GM18520 (cell line): ENCODE measurements around the gene RGS7.
"Not testable (repeated sequence)": the region's sequence is repeated elsewhere in the genome, so short reads cannot be mapped to it uniquely, and the experiment has no call there.

Experiments used
- ATAC-seq: cut with Tn5 transposase; IDR thresholded peaks from one replicate; pipeline ENCODE4 v1.9.1; 2021; ENCODE audit not compliant: unreplicated experiment

The RGS7 gene

GRCh38 chr1:240747907-240748306, 609.1 kb downstream of the RGS7 start:
- ATAC-seq, result no peak

GRCh38 chr1:240743705-240744104, 613.3 kb downstream of the RGS7 start:
- ATAC-seq, result no peak

- ATAC-seq, result no peak
These were observed 617.3 kb downstream of the RGS7 start for GRCh38 chr1:240739754-240740153.

DNA sequence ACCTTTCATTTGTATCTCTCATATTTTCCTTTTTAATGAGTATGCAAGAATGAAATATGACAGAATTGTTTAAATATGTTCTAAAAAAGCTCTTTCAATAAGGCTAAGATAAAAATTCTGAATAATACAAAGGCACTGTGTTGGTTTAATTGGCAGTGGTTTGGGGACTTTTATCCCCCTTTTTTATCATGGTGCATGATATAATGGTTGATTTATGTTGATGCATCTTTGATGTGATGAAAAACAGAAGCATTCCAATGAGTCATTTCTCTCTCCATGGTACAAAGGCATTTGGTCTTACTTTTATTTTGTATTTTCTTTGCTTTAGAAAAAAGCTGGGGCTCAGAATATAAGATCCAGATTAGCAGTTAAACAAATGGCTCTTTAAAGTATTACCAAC, 617.9 kb downstream of the RGS7 start:
- no peak for ATAC-seq

DNA sequence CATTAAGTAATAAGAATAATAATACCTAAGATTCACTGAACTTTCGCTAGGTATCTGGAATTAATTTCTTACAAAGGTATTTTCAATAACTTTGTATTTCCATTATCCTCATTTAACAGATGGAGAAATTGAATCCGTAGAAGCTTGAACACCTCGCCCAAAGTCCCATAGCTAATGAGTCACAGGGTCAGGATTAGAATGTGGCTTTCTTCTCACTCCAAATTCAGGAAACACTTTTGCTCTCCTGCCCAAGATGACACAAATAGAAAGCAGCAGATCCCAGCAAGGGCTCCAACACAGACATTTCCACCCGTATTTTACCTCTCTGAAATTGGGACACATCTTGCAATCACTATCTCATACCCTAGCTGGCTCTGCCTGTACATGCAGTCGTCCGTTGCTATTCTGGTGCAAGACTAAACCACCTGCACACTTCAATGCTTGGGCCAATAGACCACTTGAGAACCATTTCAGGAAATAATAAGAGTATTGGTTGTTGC, 619.2 kb downstream of the RGS7 start:
- ATAC-seq, result no peak

GRCh38 chr1:240737298-240737697, 619.7 kb downstream of the RGS7 start:
- no peak for ATAC-seq

DNA sequence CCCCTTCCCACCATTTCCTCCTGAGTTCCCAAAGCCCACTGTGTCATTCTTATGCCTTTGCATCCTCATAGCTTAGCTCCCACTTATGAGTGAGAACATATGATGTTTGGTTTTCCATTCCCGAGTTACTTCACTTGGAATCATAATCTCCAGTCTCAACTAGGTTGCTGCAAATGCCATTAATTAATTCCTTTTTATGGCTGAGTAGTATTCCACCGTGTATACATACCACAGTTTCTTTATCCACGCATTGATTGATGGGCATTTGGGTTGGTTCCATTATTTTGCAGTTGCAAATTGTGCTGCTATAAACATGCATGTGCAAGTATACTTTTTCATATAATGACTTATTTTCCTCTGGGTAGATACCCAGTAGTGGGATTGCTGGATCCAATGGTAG, 622.3 kb downstream of the RGS7 start:
- ATAC-seq, result not testable (repeated sequence)

DNA sequence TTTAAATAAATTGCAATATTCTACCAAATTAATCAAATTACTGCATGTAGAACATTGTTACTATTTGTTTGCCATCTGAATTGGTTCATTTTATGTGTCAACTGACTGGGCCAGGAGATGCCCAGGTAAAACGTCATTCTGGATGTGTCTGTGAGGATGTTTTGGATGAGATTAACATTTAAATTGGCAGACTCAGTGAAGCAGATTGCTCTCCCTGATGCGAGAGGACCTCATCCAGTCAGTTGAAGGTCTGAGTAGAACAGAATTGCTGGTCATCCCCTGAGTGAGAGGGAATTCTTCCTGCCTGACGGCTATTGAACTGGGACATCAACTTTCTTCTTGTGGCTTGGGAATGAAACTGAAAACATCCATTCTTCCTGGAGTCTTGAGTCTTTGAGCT, 623.0 kb downstream of the RGS7 start:
- ATAC-seq, result no peak

DNA sequence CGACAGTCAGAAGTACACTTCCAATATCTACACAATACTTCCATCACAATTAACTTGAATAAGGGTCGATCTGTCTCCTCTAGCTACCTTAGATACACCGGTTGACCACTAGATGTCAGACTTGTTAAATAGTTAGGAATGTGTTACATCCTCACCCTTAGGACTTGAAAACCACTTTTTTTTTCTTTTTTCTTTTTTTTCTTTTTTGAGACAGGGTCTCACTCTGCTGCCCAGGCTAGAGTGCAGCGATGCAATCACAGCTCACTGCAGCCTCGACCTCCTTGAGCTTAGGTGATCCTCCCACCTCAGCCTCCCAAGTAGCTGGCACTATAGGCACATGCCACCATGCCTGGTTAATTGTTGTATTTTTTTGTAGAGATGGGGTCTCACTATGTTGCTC, 624.6 kb downstream of the RGS7 start:
- ATAC-seq, result peak; percentile 78
